A549 (cell line): Measurements from ENCODE around the gene PDCL2. TPM values are rescaled to one million over a fixed set of nuclear protein-coding genes. Genes with fewer than 3 reads are reported as not detected.

Experiments used
- polyA plus RNA-seq, 4 experiments: library from polyadenylated mRNA; depleted of rRNA in 3 of 4; stranded (reverse); fragments of >200 nt; fragmentation: RNase III in 1 of 4; extraction: RNeasy Plus Mini Kit Qiagen cat#74134 plus additional on column Dnase treatment in 1 of 4; gene quantifications; 2 replicates in 3 of 4; 3 replicates in 1 of 4; pipeline ENCODE4 v1.2.3, GENCODE V29; 2011 to 2017

The PDCL2 gene
- polyA plus RNA-seq, 2 of the 4 experiments (the other 2 are of a cell fraction), result not detected

Other genes starting within 250 kb of the PDCL2 start
- gene SRD5A3, start 246.0 kb downstream of the PDCL2 start, polyA plus RNA-seq (2011; rRNA removed), result 11.1 and 14.1 TPM in 2 replicates
- 5.7 to 6.2 TPM (median 5.9 TPM) in 3 replicates for gene SRD5A3, start 246.0 kb downstream of the PDCL2 start, polyA plus RNA-seq (2017; fragmentation: RNase III; extraction: RNeasy Plus Mini Kit Qiagen cat#74134 plus additional on column Dnase treatment)
- gene TMEM165, start 196.3 kb downstream of the PDCL2 start, polyA plus RNA-seq (2011; rRNA removed), result 83.5 and 87.4 TPM in 2 replicates
- gene TMEM165, start 196.3 kb downstream of the PDCL2 start, polyA plus RNA-seq (2017; fragmentation: RNase III; extraction: RNeasy Plus Mini Kit Qiagen cat#74134 plus additional on column Dnase treatment), result 43.6 to 54.4 TPM (median 52.6 TPM) in 3 replicates
- 12.6 and 14.2 TPM in 2 replicates for gene CLOCK, start 45.3 kb downstream of the PDCL2 start, polyA plus RNA-seq (2011; rRNA removed)
- gene CLOCK, start 45.3 kb downstream of the PDCL2 start, polyA plus RNA-seq (2017; fragmentation: RNase III; extraction: RNeasy Plus Mini Kit Qiagen cat#74134 plus additional on column Dnase treatment), result 6.6 to 8.0 TPM (median 7.8 TPM) in 3 replicates
- gene NMU, start 44.1 kb upstream of the PDCL2 start, polyA plus RNA-seq (2011; rRNA removed), result 0.16 and 0.45 TPM in 2 replicates
- 0.13 to 0.59 TPM (median 0.29 TPM) in 3 replicates for gene NMU, start 44.1 kb upstream of the PDCL2 start, polyA plus RNA-seq (2017; fragmentation: RNase III; extraction: RNeasy Plus Mini Kit Qiagen cat#74134 plus additional on column Dnase treatment)
- gene EXOC1L, start 227.5 kb upstream of the PDCL2 start, polyA plus RNA-seq (2011; rRNA removed), result not detected in 2 replicates
- not detected in 3 replicates for gene EXOC1L, start 227.5 kb upstream of the PDCL2 start, polyA plus RNA-seq (2017; fragmentation: RNase III; extraction: RNeasy Plus Mini Kit Qiagen cat#74134 plus additional on column Dnase treatment)